Mucosa of rectum (tissue), 2 donors: ENCODE measurements around the gene DGCR8.

Source experiments
- H3K27ac ChIP-seq, 2 donors: one replicate each; pipeline ENCODE4 v1.7.0; 2013; ENCODE audit warnings: inconsistent platforms in 2 of 2, low read depth in 2 of 2, low read length in 2 of 2
- H3K27me3 ChIP-seq, 2 donors: one replicate each; pipeline ENCODE4 v1.7.0; 2013; ENCODE audit warnings: low read length in 2 of 2; ENCODE audit not compliant: control insufficient read depth in 2 of 2, insufficient read depth in 2 of 2
- H3K36me3 ChIP-seq, 2 donors: one replicate each; pipeline ENCODE4 v1.7.0; 2013; ENCODE audit warnings: low read length in 2 of 2; ENCODE audit not compliant: control insufficient read depth in 2 of 2, insufficient read depth in 2 of 2
- H3K4me1 ChIP-seq, 2 donors: one replicate each; pipeline ENCODE4 v1.7.0; 2013; ENCODE audit warnings: low read length in 2 of 2, mild to moderate bottlenecking in 1 of 2; ENCODE audit not compliant: control insufficient read depth in 2 of 2, insufficient read depth in 2 of 2
- H3K4me3 ChIP-seq, 2 donors: one replicate each; pipeline ENCODE4 v1.7.0; 2013; ENCODE audit warnings: low read length in 2 of 2
- H3K9ac ChIP-seq, 2 donors: one replicate each; pipeline ENCODE4 v1.7.0; 2013; ENCODE audit warnings: low read length in 2 of 2, low read depth in 1 of 2, mild to moderate bottlenecking in 1 of 2
- H3K9me3 ChIP-seq, 2 donors: one replicate each; pipeline ENCODE4 v1.7.0; 2013; ENCODE audit warnings: low read length in 2 of 2; ENCODE audit not compliant: control insufficient read depth in 2 of 2
- donor health status: healthy.
- donor health status: Normal muscosa, but diverticular disease.

DGCR8 gene

DNA sequence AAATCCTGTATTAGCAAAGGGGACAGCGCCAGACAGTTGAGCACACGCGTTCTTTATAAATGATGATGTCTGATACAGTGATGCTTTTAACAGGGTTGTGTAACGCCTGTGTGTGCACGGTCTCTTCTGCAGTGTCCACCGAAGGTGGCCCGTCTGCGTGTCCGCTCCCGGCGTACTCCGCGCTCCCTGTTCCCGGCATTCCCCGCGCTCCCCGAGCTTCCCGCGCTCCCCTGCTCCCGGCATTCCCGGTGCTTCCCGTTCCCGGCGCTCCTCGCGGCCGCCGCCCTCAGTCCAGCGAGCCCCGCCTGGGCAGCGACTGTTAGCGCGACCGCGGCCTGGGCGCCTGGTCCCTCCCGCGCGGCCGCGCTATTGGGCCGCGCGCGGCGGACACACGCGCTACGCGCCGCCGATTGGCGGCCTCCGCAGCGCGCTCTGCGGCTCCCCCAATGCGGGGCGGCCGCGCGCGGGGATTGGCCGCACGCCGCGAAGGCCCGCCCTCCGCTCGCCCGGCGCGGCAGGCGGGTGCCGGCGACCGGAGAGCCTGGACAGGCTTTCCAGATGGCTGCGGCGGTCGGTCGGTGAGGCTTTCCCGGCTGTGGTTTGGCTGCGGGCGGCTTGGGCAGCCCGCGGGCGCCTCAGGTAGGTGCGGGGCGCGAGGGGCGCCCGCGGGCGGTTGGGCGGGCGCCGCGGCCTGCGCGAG, at the start of gene DGCR8:
TSS of gene DGCR8 (plus strand) at position 497 of the 700 bp plus-strand sequence. CDS start 5,723 bp downstream, outside the sequence.
- H3K9ac ChIP-seq, result peak within 1 kb of the TSS; percentile 82 to 86
- peak within 1 kb of the TSS; percentile 88 to 91 for H3K27ac ChIP-seq
- no peaks in the 10 kb centered on the region for H3K27me3 ChIP-seq
- no peaks in the 10 kb centered on the region for H3K9me3 ChIP-seq
- H3K4me3 ChIP-seq, result peak within 1 kb of the TSS; percentile 77 to 96
- H3K36me3 ChIP-seq, result no peaks in the 10 kb centered on the region
- peaks cover 8 to 27% of the 10 kb centered on the region in 2 donors for H3K4me1 ChIP-seq

DNA sequence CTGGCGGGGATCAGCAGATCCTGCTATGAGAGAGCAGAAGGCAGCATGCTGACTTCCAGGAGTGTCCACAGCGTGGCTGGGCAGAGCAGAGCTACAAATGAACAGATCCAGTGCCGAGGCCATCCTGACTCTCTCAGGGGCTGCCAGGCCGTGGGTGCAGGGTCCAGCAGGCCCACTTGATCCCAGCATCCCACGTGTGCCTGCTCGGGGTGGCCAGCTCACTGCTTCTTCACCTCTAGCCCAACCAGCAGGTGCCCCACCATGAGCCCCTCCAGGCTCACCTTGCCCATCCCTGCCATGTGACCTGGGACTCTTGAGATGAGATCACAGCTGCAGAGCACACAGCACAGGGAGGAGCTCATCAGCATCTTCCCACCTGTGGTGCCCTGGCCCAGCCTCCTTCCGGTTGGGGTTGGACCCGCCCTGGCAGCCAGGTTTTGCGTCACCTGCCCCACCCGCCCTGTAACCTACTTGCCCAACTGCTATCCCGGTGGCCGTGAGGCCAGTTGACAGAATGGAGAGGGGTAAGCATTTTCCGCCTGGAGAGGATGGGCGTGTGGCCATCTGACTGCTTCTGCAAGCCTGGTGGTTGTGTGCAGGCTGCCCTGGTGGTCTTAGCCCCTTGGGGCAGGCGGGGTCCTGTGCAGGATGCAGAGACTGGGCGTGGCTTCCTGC, 48.2 kb upstream of the DGCR8 start:
- H3K27ac ChIP-seq, result peak overlapping the region in 1 of 2 donors; percentile 39

DNA sequence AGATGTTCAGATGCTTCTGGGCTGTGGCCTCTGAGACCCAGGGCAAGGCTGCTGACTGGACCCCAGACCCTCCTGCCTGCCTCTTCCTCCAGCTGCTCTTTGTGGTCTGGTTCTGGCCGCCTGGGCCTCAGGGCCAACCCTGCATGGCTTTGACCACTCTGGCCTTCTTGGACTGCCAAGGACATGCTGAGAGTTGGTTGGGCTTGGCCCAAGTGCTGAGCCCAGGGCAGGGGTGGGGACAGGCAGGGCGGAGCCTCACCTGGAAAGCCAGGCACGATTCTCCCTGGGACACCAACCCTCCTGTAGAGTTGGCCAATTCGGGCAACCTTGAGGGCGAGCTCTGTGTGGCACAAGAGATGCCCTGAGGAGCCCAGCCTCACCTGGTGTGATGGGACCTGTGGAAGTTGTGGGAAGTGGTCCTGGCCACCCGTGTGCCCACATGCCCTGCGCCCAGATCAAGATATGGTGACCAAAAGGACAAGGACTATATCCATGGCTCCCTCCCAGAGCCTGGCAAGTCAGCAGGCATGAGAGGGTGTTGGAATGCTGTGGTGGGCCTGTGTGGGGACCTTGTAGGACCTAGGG, 47.5 kb upstream of the DGCR8 start:
- H3K9ac ChIP-seq, result no peak overlapping the region
- H3K36me3 ChIP-seq, result peaks cover 5 to 11% of the 10 kb centered on the region in 2 donors
- H3K27ac ChIP-seq, result peak overlapping the region in 1 of 2 donors; percentile 39
- no peaks in the 10 kb centered on the region for H3K27me3 ChIP-seq
- no peak overlapping the region for H3K4me3 ChIP-seq
- H3K4me1 ChIP-seq, result peaks cover 4 to 14% of the 10 kb centered on the region in 2 donors
- H3K9me3 ChIP-seq, result no peaks in the 10 kb centered on the region

More for the DNA sequence above, 48.2 kb upstream of the DGCR8 start:
- Histone ChIP-seq H3K27me3 (no peaks in the 10 kb centered on the region), H3K4me3 (no peak overlapping the region), H3K36me3 (peaks cover 1 to 11% of the 10 kb centered on the region in 2 donors), H3K4me1 (peaks cover 4 to 14% of the 10 kb centered on the region in 2 donors), H3K9me3 (no peaks in the 10 kb centered on the region), H3K9ac (no peak overlapping the region)

DNA sequence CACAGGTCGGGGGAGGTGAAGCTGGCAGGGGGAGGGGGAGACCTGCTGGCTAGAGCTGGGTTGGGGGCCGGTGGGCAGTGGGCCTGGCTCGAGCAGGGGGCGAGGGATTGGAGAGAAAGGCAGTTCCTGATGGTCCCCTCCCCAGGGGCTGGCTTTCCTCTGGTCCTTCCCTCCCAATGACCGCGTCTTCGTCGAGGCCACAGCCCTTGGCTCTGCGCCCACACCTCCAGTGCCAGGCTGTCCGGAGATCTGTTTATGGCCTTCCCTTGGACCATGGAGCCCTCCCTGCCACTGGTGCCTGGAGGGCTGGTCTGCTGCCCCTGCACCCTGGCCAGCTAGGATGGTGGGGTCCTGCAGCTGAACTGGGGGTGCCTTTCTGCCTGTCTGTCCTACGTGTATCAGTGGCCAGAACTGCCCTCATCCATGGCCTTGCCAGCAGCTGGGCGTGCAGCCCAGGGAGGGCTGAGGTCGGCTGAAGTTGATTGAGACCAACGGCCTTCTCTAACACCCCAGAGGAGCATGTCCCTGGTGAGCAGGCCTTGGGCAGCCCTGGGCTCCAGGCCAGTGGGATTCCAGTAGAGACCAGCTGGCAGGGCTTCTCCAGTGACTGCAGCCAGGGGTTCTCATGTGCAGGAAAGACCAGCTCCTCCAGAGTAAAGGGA, 46.9 kb upstream of the DGCR8 start:
- H3K27ac ChIP-seq, result no peak overlapping the region
- H3K27me3 ChIP-seq, result no peaks in the 10 kb centered on the region
- H3K9me3 ChIP-seq, result no peaks in the 10 kb centered on the region
- H3K9ac ChIP-seq, result no peak overlapping the region
- H3K36me3 ChIP-seq, result peaks cover 5 to 11% of the 10 kb centered on the region in 2 donors
- H3K4me1 ChIP-seq, result peaks cover 4 to 14% of the 10 kb centered on the region in 2 donors
- no peak overlapping the region for H3K4me3 ChIP-seq

DNA sequence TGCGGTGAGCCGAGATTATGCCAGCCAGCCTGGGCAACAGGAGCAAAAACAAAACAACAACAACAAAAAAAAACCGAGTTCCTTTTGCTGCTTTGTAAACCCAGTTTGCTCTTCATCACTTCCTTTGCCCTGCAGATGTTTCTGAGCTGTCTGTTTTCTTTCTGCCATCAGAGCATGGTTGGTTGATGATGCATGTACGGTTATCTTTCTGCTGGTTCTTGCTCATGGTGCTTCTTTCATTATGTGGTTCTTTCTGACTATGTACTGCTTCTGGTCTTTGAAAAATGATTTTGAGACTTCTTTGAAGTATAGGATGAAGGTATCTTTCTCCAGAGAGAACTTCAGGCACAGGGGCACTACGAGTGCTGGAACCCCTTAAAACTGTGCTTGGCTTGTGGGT, 45.9 kb upstream of the DGCR8 start:
- Histone ChIP-seq H3K27me3 (no peaks in the 10 kb centered on the region), H3K4me3 (no peak overlapping the region), H3K9me3 (no peaks in the 10 kb centered on the region), H3K9ac (no peak overlapping the region), H3K4me1 (peaks cover 4 to 14% of the 10 kb centered on the region in 2 donors), H3K27ac (no peak overlapping the region), H3K36me3 (peaks cover 5 to 14% of the 10 kb centered on the region in 2 donors)

DNA sequence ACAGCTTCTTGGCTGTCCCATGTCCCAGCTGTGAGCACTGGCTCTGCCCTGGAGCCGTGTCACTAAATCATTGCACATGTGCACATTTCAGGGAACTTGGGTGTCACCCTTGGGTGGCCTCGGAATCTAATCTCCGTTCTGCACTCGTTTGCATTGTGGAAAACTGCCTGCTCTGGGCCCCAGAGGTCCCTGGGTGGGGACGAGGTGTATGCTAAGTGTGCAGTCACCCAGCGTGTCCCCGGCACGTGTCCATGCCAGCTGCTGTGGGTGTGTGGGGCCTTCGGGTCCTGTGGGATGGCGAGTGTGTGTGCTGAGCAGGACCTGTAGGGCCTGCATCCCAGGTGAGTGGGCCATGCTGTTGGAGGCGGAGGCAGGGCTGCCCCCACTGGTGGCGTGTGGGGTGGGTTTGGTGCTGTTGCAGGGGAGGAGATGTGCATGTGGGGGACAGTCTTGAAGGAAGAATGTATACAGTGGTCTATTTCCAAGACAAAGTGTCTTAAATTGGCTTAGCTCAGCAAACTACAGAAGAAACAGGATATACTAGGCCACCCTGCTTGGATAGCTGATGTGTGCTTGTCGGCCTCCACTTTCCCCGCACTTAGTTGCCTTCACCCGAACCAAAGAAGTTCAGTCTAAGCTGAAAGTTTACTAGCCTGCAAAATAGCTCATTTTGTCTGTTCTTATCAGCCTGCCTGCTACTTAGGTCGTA, 44.5 kb upstream of the DGCR8 start:
- Histone ChIP-seq H3K4me1 (peaks cover 4 to 14% of the 10 kb centered on the region in 2 donors), H3K9ac (no peak overlapping the region), H3K36me3 (peaks cover 9 to 14% of the 10 kb centered on the region in 2 donors), H3K27ac (no peak overlapping the region), H3K4me3 (no peak overlapping the region), H3K27me3 (no peaks in the 10 kb centered on the region), H3K9me3 (no peaks in the 10 kb centered on the region)

DNA sequence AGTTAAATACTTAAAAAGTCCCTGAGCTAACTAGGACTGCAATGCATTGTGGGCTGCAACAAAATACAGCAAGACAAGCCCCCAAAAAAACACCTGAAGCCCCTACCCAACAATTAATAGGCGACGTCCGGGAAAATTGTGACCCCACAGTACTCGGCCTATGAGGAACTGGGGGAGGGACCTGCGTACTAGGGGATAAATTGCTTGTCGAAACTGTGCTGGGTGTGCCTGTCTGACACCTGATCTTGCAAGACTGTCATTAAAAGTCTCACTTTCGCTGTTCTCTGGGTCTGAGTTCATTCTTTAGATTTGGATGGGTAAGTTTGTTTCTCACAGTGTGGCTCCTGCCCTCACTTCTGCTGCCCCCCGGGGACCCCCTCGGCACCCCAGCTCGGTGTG, 44.0 kb upstream of the DGCR8 start:
- Histone ChIP-seq H3K27me3 (no peaks in the 10 kb centered on the region), H3K9ac (no peak overlapping the region), H3K4me1 (peaks cover 4 to 14% of the 10 kb centered on the region in 2 donors), H3K9me3 (no peaks in the 10 kb centered on the region), H3K4me3 (no peak overlapping the region), H3K27ac (no peak overlapping the region), H3K36me3 (peaks cover 9 to 14% of the 10 kb centered on the region in 2 donors)

DNA sequence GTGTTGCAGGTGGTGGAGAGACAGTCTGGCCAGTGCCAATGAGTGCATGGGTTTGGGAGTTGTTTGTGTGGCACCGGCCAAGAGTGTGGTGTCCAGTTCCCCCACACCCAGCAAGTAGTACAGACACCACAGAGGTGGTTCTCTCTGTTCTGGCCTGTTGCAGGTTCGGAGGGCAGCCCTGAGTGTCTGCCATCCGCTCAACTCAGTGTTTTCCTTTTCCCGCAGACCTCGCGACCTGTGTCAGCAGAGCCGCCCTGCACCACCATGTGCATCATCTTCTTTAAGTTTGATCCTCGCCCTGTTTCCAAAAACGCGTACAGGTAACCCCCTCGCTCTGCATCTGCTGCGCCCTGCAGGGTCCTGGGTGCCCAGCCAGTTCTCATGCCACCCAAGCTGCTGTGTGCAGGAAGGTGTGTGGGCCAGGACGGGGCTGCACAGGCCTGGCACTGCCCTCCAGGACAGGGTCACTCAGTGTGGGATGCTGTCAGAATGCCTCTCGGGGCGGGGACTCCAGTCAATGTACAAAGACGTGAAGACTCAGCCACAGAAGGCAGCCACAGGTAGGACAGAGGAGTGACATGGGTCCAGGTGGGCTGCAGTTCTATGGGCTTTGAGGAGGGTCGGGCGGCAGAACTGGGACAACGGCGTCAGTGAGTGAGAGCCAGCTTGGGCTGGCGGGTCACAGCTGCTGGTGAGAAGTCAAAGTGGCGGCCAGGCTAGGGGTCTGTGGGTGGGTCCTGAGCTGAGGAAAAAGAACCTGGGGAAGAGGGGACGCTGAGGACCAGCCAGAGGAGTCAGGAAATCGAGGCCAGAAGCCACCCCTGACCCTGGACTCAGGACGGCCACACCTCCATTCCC, 43.3 kb upstream of the DGCR8 start:
- Histone ChIP-seq H3K4me3 (no peak overlapping the region), H3K9me3 (no peaks in the 10 kb centered on the region), H3K4me1 (peaks cover 4 to 14% of the 10 kb centered on the region in 2 donors), H3K27me3 (no peaks in the 10 kb centered on the region), H3K36me3 (peaks cover 9 to 11% of the 10 kb centered on the region in 2 donors), H3K9ac (no peak overlapping the region), H3K27ac (no peak overlapping the region)

DNA sequence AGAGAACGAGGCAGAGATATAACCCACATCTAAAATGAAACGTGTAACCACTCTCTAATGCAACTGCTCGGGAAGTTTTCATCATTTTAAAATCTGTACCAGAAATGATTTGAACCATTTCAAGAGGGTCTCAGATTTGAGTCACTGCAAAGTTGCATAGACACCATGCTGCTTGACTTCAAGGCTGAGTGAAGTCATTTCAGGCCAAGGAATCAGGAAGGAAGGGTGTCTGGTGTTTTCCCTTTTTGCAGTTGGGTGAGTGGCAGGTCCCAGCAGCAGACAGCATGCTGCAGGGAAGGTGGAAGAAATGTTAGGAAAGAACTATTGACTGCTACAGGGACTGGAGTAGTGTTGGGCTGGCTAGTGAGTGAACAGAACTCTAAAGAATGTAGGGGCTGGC, 42.6 kb upstream of the DGCR8 start:
- no peak overlapping the region for H3K9ac ChIP-seq
- no peaks in the 10 kb centered on the region for H3K27me3 ChIP-seq
- H3K9me3 ChIP-seq, result no peaks in the 10 kb centered on the region
- peaks cover under 1 to 10% of the 10 kb centered on the region in 2 donors for H3K4me1 ChIP-seq
- H3K4me3 ChIP-seq, result no peak overlapping the region
- H3K36me3 ChIP-seq, result peaks cover 9 to 11% of the 10 kb centered on the region in 2 donors
- no peak overlapping the region for H3K27ac ChIP-seq
